ENCODE data around the gene TPGS2.

DNA sequence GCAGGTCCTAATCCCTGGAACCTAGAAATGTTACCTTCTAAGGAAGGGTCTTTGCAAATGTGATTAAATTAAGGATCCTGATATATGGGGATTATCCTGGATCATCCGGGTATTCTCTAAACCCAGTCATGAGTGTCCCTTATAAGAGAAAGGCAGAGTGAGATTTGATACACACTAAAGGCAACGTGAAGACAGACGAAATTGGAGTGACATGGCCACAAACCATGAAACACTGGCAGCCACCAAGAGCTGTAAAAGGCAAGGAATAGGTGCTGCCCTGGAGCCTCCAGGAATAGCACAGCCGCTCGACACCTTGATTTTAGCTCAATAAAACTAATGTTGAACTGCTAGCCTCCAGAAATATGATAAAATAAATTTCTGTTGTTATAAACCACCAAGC, 45.0 kb downstream of the TPGS2 start:
- TF ChIP-seq, protein P1, sequence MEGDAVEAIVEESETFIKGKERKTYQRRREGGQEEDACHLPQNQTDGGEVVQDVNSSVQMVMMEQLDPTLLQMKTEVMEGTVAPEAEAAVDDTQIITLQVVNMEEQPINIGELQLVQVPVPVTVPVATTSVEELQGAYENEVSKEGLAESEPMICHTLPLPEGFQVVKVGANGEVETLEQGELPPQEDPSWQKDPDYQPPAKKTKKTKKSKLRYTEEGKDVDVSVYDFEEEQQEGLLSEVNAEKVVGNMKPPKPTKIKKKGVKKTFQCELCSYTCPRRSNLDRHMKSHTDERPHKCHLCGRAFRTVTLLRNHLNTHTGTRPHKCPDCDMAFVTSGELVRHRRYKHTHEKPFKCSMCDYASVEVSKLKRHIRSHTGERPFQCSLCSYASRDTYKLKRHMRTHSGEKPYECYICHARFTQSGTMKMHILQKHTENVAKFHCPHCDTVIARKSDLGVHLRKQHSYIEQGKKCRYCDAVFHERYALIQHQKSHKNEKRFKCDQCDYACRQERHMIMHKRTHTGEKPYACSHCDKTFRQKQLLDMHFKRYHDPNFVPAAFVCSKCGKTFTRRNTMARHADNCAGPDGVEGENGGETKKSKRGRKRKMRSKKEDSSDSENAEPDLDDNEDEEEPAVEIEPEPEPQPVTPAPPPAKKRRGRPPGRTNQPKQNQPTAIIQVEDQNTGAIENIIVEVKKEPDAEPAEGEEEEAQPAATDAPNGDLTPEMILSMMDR (IDR thresholded peaks at IDR 0.05), result no peak
- no peak for TF ChIP-seq POLR2A (IDR thresholded peaks at IDR 0.05)
